ENCODE results near the gene SMURF2. TPM values are rescaled to one million over a fixed set of nuclear protein-coding genes. Genes with fewer than 3 reads are reported as not detected.
A peak's percentile ranks its signal among the peaks of the same experiment; 100 is the strongest.
"Not testable (repeated sequence)": the region's sequence is repeated elsewhere in the genome, so short reads cannot be mapped to it uniquely, and the experiment has no call there.

SMURF2 gene
- total RNA-seq, 1 donor from 2014 or later: 11.6 TPM

- ATAC-seq; intact Hi-C loops (cut with micrococcal nuclease): not testable (repeated sequence)
Observed at GRCh38 chr17:64670843-64671590, 8.9 kb upstream of the SMURF2 start.

GRCh38 chr17:64667807-64668721 lies 6.0 kb upstream of the SMURF2 start:
- DNase-seq; ATAC-seq; intact Hi-C loops (cut with micrococcal nuclease): not testable (repeated sequence)

More at GRCh38 chr17:64670843-64671590, 8.9 kb upstream of the SMURF2 start:
- DNase-seq: not testable (repeated sequence)

GRCh38 chr17:64664299-64664981 lies 2.3 kb upstream of the SMURF2 start:
- intact Hi-C loops (cut with micrococcal nuclease); ATAC-seq; DNase-seq: not testable (repeated sequence)

- ATAC-seq; intact Hi-C loops (cut with micrococcal nuclease); DNase-seq: not testable (repeated sequence)
Observed at GRCh38 chr17:64663836-64664235, 1.7 kb upstream of the SMURF2 start.

GRCh38 chr17:64662774-64663367 lies 764 bp upstream of the SMURF2 start:
- DNase-seq (no peak), ATAC-seq (no peak)
- intact Hi-C loops (cut with micrococcal nuclease): no loop called here

- ATAC-seq: peak; percentile 44
- DNase-seq: no peak
- intact Hi-C loops (cut with micrococcal nuclease): no loop called here
Observed at GRCh38 chr17:64661726-64661975, 456 bp downstream of the SMURF2 start.

- intact Hi-C loops (cut with micrococcal nuclease); DNase-seq: not testable (repeated sequence)
- peak; percentile 18 for ATAC-seq
Observed at GRCh38 chr17:64660978-64661725, 955 bp downstream of the SMURF2 start.

- intact Hi-C loops (cut with micrococcal nuclease); ATAC-seq; DNase-seq: not testable (repeated sequence)
Observed at GRCh38 chr17:64660195-64660977, 1.7 kb downstream of the SMURF2 start.

GRCh38 chr17:64658931-64659330 lies 3.2 kb downstream of the SMURF2 start:
- intact Hi-C loops (cut with micrococcal nuclease): no loop called here
- ATAC-seq (no peak), DNase-seq (no peak)

GRCh38 chr17:64657610-64658125 lies 4.4 kb downstream of the SMURF2 start:
- ATAC-seq (no peak), DNase-seq (no peak)
- intact Hi-C loops (cut with micrococcal nuclease): no loop called here

- no peak for ATAC-seq
- intact Hi-C loops (cut with micrococcal nuclease): no loop called here
Observed at GRCh38 chr17:64655704-64656103, 6.4 kb downstream of the SMURF2 start.

GRCh38 chr17:64653985-64654355 lies 8.1 kb downstream of the SMURF2 start:
- ATAC-seq (no peak), DNase-seq (no peak)
- intact Hi-C loops (cut with micrococcal nuclease): no loop called here

More at GRCh38 chr17:64655704-64656103, 6.4 kb downstream of the SMURF2 start:
- DNase-seq: no peak

- intact Hi-C loops (cut with micrococcal nuclease): no loop called here
- DNase-seq (no peak), ATAC-seq (no peak)
Observed at GRCh38 chr17:64653325-64653984, 8.7 kb downstream of the SMURF2 start.

GRCh38 chr17:64651889-64652288 lies 10.2 kb downstream of the SMURF2 start:
- no peak for DNase-seq
- ATAC-seq: no peak
- intact Hi-C loops (cut with micrococcal nuclease): no loop called here

GRCh38 chr17:64648234-64648633 lies 13.9 kb downstream of the SMURF2 start:
- intact Hi-C loops (cut with micrococcal nuclease): no loop called here
- ATAC-seq: no peak
- DNase-seq: no peak

- DNase-seq (no peak), ATAC-seq (no peak)
- intact Hi-C loops (cut with micrococcal nuclease): no loop called here
Observed at GRCh38 chr17:64647817-64648216, 14.3 kb downstream of the SMURF2 start.

GRCh38 chr17:64639516-64639915 lies 22.6 kb downstream of the SMURF2 start:
- DNase-seq: no peak
- ATAC-seq: no peak
- intact Hi-C loops (cut with micrococcal nuclease): no loop called here

All from left ventricle myocardium superior (tissue), 1 donor.